GM18505 (cell line): ENCODE results near the gene NBAS.

Source experiments
- ATAC-seq: cut with Tn5 transposase; IDR thresholded peaks from one replicate; pipeline ENCODE4 v1.9.1; 2021; ENCODE audit not compliant: unreplicated experiment
- POLR2A ChIP-seq: IDR thresholded peaks from 4 replicates; pipeline ENCODE4 v1.6.1; 2011; ENCODE audit warnings: borderline replicate concordance; ENCODE audit not compliant: insufficient read depth, insufficient read length; ENCODE audit errors: extremely low read depth

The NBAS gene

GRCh38 chr2:15158100-15158499 lies 403.0 kb downstream of the NBAS start:
- no peak for ATAC-seq

GRCh38 chr2:15155959-15156574 lies 405.1 kb downstream of the NBAS start:
- no peak for ATAC-seq
- TF ChIP-seq POLR2A = no peak

More at GRCh38 chr2:15158100-15158499, 403.0 kb downstream of the NBAS start:
- TF ChIP-seq POLR2A = no peak

- no peak for TF ChIP-seq POLR2A
- no peak for ATAC-seq
Measured at GRCh38 chr2:15154297-15154696, 406.8 kb downstream of the NBAS start.

GRCh38 chr2:15152382-15152781 lies 408.8 kb downstream of the NBAS start:
- ATAC-seq = no peak

DNA sequence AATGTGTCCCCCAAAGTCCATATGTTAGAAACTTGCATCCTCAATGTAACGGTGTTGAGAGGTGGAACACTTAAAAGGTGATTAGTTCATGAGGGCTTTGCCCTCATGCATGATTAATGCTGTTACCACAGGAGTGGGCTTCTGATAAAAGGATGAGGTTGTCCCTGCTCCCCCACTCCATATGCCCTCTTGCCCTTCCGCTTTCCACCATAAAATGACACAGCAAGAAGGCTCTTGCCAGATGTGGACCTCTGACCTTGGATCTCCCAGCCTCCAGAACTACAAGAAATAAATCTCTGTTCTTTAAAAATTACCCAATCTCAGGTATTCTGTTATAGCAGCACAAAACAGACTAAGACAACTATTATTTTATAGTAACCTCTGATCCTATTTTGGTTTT lies 412.1 kb downstream of the NBAS start:
- no peak for TF ChIP-seq POLR2A
- no peak for ATAC-seq

More at GRCh38 chr2:15152382-15152781, 408.8 kb downstream of the NBAS start:
- no peak for TF ChIP-seq POLR2A

DNA sequence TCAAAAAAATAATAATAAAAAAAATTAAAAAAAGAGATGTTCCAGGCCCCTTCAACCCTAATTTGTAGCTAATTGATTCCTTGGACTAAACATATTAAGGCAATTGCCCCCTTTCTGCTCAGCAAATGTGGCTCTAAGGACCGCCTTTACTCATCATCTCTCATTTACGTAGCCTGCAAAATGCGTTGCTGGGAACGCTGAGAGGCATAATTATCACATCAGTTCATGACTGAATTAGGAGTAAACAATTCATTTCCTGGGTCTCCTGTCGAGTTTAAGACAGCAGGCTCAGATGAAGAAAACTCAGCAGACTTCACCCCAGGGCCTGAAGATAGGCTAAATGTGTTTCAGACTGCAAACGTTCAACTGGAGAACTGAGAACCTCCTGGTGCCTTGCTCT lies 413.5 kb downstream of the NBAS start:
- no peak for ATAC-seq
- TF ChIP-seq POLR2A = no peak

DNA sequence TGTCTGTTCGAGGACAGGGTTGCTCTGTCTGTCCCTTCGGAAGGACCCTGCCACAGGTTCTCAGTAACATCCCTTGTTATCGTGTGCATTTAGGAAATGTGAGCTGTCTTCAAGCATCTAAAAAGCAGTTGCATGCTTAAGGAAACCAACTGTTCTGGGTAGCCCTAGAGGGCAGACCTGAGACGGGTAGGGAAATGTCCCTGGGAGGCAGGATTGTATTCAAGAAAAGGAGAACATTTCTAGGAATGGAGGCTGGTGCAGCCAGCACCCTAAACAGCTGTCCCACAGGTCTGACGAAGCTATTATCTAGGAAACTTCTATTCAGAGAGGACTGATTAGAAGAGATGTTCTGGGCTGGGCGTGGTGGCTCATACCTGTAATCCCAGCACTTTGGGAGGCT lies 414.2 kb downstream of the NBAS start:
- no peak for ATAC-seq
- no peak for TF ChIP-seq POLR2A

- no peak for ATAC-seq
- TF ChIP-seq POLR2A = no peak
Measured at GRCh38 chr2:15145919-15146318, 415.2 kb downstream of the NBAS start.

- TF ChIP-seq POLR2A = no peak
- ATAC-seq = no peak
Measured at GRCh38 chr2:15145046-15145817, 415.9 kb downstream of the NBAS start.

GRCh38 chr2:15142069-15142689 lies 419.0 kb downstream of the NBAS start:
- ATAC-seq = peak; percentile 99
- peak; percentile 32 for TF ChIP-seq POLR2A

DNA sequence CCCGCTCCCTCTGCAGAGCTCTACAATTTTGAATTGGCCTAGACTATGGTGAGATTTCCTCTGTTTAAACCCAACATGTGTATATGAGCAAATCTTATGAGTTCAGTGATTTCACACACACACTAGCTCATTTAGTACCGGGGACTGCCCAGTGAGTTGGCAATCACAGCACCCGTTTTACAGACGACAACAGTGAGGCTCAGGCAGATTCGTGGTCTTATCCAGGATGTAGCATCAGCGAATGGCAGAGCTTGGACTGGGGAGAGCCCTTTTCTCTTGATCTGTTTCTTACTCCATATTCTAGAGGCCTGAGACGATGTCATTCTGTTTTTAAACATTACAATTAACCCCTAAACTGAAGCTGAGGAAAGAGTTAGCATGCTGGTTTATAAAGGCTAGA lies 419.9 kb downstream of the NBAS start:
- no peak for ATAC-seq

DNA sequence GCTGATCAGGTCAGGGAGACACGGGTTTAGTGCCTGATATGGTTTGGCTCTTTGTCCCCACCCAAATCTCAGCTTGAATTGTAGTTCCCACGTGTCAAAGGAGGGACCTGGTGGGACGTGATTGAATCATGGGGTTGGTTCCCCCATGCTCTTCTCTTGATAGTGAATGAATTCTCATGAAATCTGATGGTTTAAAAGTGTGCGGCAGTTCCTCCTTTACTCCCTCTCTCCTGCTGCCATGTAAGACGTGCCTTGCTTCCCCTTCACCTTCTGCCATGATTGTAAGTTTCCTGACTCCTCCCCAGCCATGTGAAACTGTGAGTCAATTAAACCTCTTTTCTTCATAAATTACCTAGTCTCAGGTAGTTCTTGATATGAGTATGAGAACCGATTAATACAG lies 424.5 kb downstream of the NBAS start:
- no peak for TF ChIP-seq POLR2A
- ATAC-seq = no peak

More for the DNA sequence above, 419.9 kb downstream of the NBAS start:
- TF ChIP-seq POLR2A = no peak

DNA sequence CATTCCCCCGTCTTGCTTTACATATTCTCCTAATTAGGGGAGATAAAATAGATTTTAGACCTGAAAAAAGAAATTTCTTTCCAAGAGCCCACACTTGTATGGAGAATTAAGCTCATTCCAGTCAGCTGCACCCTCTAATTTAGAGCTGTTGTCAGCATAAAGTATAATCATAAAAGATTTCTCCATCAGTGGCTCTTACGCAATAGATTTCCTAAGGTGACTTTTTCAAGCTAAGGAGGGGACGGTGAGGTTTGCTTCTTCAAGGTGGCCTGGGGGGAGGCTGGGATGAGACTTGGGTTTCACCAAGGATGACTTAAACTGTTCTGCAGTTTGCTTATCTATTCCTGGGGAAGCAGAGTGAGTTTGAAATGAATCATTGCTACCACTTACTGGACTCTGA lies 426.2 kb downstream of the NBAS start:
- no peak for ATAC-seq
- TF ChIP-seq POLR2A = no peak

DNA sequence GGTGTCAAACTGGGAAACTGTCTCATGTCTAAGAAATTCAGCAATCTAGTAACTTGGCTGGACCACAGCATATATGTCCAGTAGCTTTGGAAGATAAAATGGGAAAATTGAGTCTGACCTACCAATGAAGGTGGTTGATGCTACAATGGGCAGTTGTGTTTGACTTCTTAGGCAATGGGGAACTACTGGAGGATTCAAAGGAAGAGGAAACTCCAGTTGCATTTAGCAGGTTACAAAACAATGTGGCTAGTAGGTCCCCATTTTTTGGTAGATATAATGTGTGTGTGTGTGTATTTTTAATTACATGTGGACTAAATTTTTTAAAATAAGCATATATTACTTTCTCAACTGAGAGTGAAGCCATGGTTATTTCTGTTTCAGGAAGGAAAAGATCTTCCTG lies 427.7 kb downstream of the NBAS start:
- no peak for TF ChIP-seq POLR2A
- no peak for ATAC-seq

GRCh38 chr2:15128846-15129245 lies 432.3 kb downstream of the NBAS start:
- no peak for TF ChIP-seq POLR2A
- no peak for ATAC-seq

GRCh38 chr2:15127876-15128275 lies 433.3 kb downstream of the NBAS start:
- ATAC-seq = no peak
- no peak for TF ChIP-seq POLR2A
